Caco-2 (cell line): ENCODE data around the gene AGPAT2. TPM values are rescaled to one million over a fixed set of nuclear protein-coding genes. Genes with fewer than 3 reads are reported as not detected.

Source experiments
- BruUV-seq: library from RNA; stranded (reverse); fragments of 400-500 nt; replicated peaks from 2 replicates; lab custom pipeline; 2021; lab: Mats Ljungman, UMichigan
- CTCF ChIA-PET: fragments of 300-600 bp; sonication (Branson Sonifier 250); formaldehyde crosslinking; loops from one replicate; lab custom pipeline; 2022; ENCODE audit warnings: antibody characterized with exemption; lab: Charles Lee
- POLR2A ChIA-PET: fragments of 300-600 bp; sonication (Branson Sonifier 250); formaldehyde crosslinking; loops from one replicate; lab custom pipeline; 2022; ENCODE audit warnings: antibody characterized with exemption; lab: Charles Lee
- DNase-seq, 2 experiments: peaks; one replicate each; pipeline versions ENCODE4 v3.0.0 to v3.0.0-alpha.2; 2020 to 2022
- H3K27me3 ChIP-seq: replicated peaks from 2 replicates; pipeline ENCODE4 v1.6.0; 2011; ENCODE audit warnings: low read length; ENCODE audit not compliant: control insufficient read depth, insufficient read depth
- H3K36me3 ChIP-seq: 2 replicates; pipeline ENCODE4 v1.5.1; 2011; ENCODE audit warnings: low read length; ENCODE audit not compliant: control insufficient read depth, insufficient read depth
- H3K4me1 ChIP-seq: fragments of 250-450 bp; sonication (Bioruptor Pico); 2 replicates; pipeline ENCODE4 v1.5.1; 2020; ENCODE audit warnings: mild to moderate bottlenecking
- H3K4me3 ChIP-seq: 2 replicates; pipeline ENCODE4 v1.5.1; 2011; ENCODE audit warnings: low read depth, mild to moderate bottlenecking, control low read depth, low read length
- H3K9me3 ChIP-seq: fragments of 250-450 bp; sonication (Bioruptor Pico); 2 replicates; pipeline ENCODE4 v1.5.1; 2020; ENCODE audit warnings: mild to moderate bottlenecking, moderate library complexity
- H3K27ac Mint-ChIP-seq: one replicate; pipeline ENCODE4 v1.8.0; 2022; ENCODE audit warnings: mixed read lengths; ENCODE audit not compliant: unreplicated experiment
- H3K27me3 Mint-ChIP-seq: one replicate; pipeline ENCODE4 v1.8.0; 2022; ENCODE audit warnings: mixed read lengths; ENCODE audit not compliant: insufficient read depth, unreplicated experiment
- H3K36me3 Mint-ChIP-seq: one replicate; pipeline ENCODE4 v1.8.0; 2022; ENCODE audit warnings: mild to moderate bottlenecking, mixed read lengths; ENCODE audit not compliant: insufficient read depth, unreplicated experiment
- H3K4me1 Mint-ChIP-seq: one replicate; pipeline ENCODE4 v1.8.0; 2022; ENCODE audit warnings: low read depth, mixed read lengths; ENCODE audit not compliant: unreplicated experiment
- H3K4me3 Mint-ChIP-seq: one replicate; pipeline ENCODE4 v1.8.0; 2022; ENCODE audit warnings: mild to moderate bottlenecking, moderate library complexity, mixed read lengths; ENCODE audit not compliant: unreplicated experiment
- H3K9me3 Mint-ChIP-seq: one replicate; pipeline ENCODE4 v1.8.0; 2022; ENCODE audit warnings: mixed read lengths; ENCODE audit not compliant: unreplicated experiment
- CTCF ChIP-seq, 2 experiments: fragments of 200-600 bp in 1 of 2; IDR thresholded peaks; 1 replicate in 1 of 2; 2 replicates in 1 of 2; pipeline versions ENCODE4 v1.5.1 to v1.8.0; 2011 to 2022; ENCODE audit warnings: antibody characterized with exemption in 1 of 2, control low read depth in 1 of 2, inconsistent platforms in 1 of 2, low read depth in 1 of 2, low read length in 1 of 2, mild to moderate bottlenecking in 1 of 2, moderate library complexity in 1 of 2; ENCODE audit not compliant: insufficient read depth in 1 of 2, severe bottlenecking in 1 of 2, unreplicated experiment in 1 of 2
- intact Hi-C: fragments of 100-400 bp; cut with micrococcal nuclease; formaldehyde crosslinking; loops from one replicate; pipeline ENCODE4 v1.10.0; 2022; ENCODE audit not compliant: unreplicated experiment
- total RNA-seq: library from RNA; stranded (reverse); gene quantifications from 2 replicates; pipeline ENCODE4 v1.2.3, GENCODE V29; 2022

Gene AGPAT2
- total RNA-seq, 1 experiment from 2014 or later, result 68.7 TPM

DNA sequence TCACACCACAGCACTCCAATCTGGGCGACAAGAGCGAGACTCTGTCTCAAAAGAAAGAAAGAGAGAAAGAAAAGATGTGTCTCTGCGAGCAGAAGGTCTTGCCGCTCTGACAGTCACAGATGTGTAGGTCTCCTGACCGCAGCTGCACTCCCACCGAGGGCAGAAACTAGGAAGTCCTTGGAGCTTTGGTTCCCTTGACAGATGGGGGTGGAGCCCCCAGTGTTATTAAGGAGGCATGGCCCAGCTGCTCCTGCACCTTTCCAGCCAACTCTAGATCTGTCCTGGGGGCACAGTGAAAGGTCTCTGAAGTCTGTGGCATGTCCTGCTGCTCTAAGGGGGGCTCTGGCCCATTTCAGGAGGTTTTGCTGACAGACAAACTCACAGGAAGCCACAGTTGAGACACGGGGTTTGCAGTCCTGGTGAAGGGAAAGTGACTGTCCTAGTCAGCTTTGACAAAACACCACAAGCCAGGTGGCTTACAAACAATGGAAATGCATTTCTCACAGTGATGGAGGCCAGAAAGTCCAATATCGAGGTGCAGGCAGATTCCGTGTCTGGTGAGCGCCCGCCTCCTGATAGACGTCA is 16.1 kb upstream of the AGPAT2 start:
- H3K4me1 ChIP-seq, result peaks cover 15% of the 10 kb centered on the region
- CTCF ChIA-PET, result no interaction called here
- Mint-ChIP-seq H3K4me1 (peaks cover 12% of the 10 kb centered on the region), H3K36me3 (no peaks in the 10 kb centered on the region), H3K27ac (no peak overlapping the region), H3K9me3 (no peaks in the 10 kb centered on the region), H3K4me3 (no peak overlapping the region), H3K27me3 (no peaks in the 10 kb centered on the region)
- H3K4me3 ChIP-seq, result no peak overlapping the region
- no peaks in the 10 kb centered on the region for H3K27me3 ChIP-seq
- no peak for TF ChIP-seq CTCF (IDR thresholded peaks at IDR 0.05; ENCODE audit: insufficient read depth in 1 of 2, low read depth in 1 of 2, low read length in 1 of 2, severe bottlenecking in 1 of 2, unreplicated experiment in 1 of 2)
- no peaks in the 10 kb centered on the region for H3K36me3 ChIP-seq
- DNase-seq, result no peak
- no peaks in the 10 kb centered on the region for H3K9me3 ChIP-seq
- POLR2A ChIA-PET, result no interaction called here
- BruUV-seq, result no TSS peak
- intact Hi-C loops, result no loop called here

GRCh38 chr9:136701668-136702053 is 14.4 kb upstream of the AGPAT2 start:
- no TSS peak for BruUV-seq
- Mint-ChIP-seq H3K9me3 (no peaks in the 10 kb centered on the region), H3K27me3 (no peaks in the 10 kb centered on the region), H3K36me3 (peaks cover 8% of the 10 kb centered on the region), H3K4me1 (peaks cover 19% of the 10 kb centered on the region), H3K4me3 (no peak overlapping the region), H3K27ac (no peak overlapping the region)
- Histone ChIP-seq H3K9me3 (no peaks in the 10 kb centered on the region), H3K4me3 (no peak overlapping the region), H3K4me1 (peaks cover 28% of the 10 kb centered on the region), H3K36me3 (no peaks in the 10 kb centered on the region), H3K27me3 (no peaks in the 10 kb centered on the region)
- no peak for DNase-seq
- no peak for TF ChIP-seq CTCF (IDR thresholded peaks at IDR 0.05; ENCODE audit: insufficient read depth in 1 of 2, low read depth in 1 of 2, low read length in 1 of 2, severe bottlenecking in 1 of 2, unreplicated experiment in 1 of 2)
- ChIA-PET POLR2A (no interaction called here), CTCF (no interaction called here)
- intact Hi-C loops, result no loop called here

DNA sequence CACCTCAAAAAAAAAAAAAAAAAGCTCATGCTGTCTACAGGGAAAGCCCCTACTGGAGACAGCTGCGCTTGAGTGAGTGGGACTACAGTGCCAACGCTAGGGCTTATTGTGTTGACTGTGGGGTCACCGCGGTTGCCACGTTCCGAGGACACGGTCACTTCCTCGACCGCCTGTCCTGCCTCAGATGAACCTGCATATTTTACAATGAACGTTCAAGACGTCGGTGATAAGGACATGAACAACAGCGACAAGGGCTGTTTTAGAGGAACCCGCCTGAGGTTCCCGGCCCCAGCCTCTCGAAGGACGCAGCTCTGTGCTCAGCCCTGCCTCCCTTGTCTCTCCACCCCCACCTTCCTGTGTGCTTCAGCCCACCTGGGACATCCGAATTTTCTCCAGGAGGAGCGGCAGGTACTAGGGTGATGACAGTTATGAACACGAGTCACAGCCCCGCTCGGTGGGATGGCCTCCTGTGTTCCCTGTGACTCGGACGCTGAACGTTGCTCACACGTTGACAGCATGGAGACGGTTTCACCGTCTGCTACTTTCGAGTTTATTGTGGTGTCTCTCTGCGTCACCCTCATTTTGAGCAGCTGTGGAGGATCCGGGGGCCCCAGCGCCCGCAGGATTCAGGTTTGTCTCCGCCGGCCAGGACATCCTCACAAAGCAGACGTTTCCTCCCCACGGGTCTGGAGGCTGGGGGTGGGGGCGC is 13.9 kb upstream of the AGPAT2 start:
- Histone ChIP-seq H3K4me3 (no peak overlapping the region), H3K4me1 (peaks cover 32% of the 10 kb centered on the region), H3K27me3 (no peaks in the 10 kb centered on the region), H3K36me3 (no peaks in the 10 kb centered on the region), H3K9me3 (no peaks in the 10 kb centered on the region)
- Mint-ChIP-seq H3K4me3 (no peak overlapping the region), H3K9me3 (no peaks in the 10 kb centered on the region), H3K27me3 (no peaks in the 10 kb centered on the region), H3K27ac (no peak overlapping the region), H3K4me1 (peaks cover 19% of the 10 kb centered on the region), H3K36me3 (peaks cover 8% of the 10 kb centered on the region)
- ChIA-PET CTCF (interaction anchor here (0.6 kb wide), 1 partner anchor 147 kb away, joined by 3 read pairs; no protein-coding TSS in a partner anchor), POLR2A (no interaction called here)
- BruUV-seq, result no TSS peak
- DNase-seq, result no peak
- TF ChIP-seq CTCF (IDR thresholded peaks at IDR 0.05; ENCODE audit: insufficient read depth in 1 of 2, low read depth in 1 of 2, low read length in 1 of 2, severe bottlenecking in 1 of 2, unreplicated experiment in 1 of 2), result no peak
- intact Hi-C loops, result no loop called here
